NCI-H2171 (cell line): ENCODE measurements around the gene SNX18.
"Not testable (repeated sequence)": the region's sequence is repeated elsewhere in the genome, so short reads cannot be mapped to it uniquely, and the experiment has no call there.

ENCODE experiments used
- DNase-seq: peaks from one replicate; lab custom pipeline; 2025; lab: John Stamatoyannopoulos, UW

The SNX18 gene

GRCh38 chr5:54517512-54518145 is at the start of gene SNX18:
TSS of gene SNX18 (plus strand) at chr5:54517759. CDS start at chr5:54517953, 194 bp downstream.
- DNase-seq: peak; percentile 94

GRCh38 chr5:54469622-54470021 is 47.9 kb upstream of the SNX18 start:
- no peak for DNase-seq

- DNase-seq: no peak
These were observed 47.4 kb upstream of the SNX18 start for GRCh38 chr5:54470128-54470527.

- DNase-seq: no peak
These were observed 46.9 kb upstream of the SNX18 start for GRCh38 chr5:54470677-54471076.

GRCh38 chr5:54471398-54471797 is 46.2 kb upstream of the SNX18 start:
- DNase-seq: no peak

GRCh38 chr5:54476682-54477081 is 40.9 kb upstream of the SNX18 start:
- no peak for DNase-seq

- no peak for DNase-seq
These were observed 39.5 kb upstream of the SNX18 start for GRCh38 chr5:54477941-54478478.

GRCh38 chr5:54480296-54480695 is 37.3 kb upstream of the SNX18 start:
- no peak for DNase-seq

- DNase-seq: no peak
These were observed 33.2 kb upstream of the SNX18 start for GRCh38 chr5:54484219-54484894.

GRCh38 chr5:54485659-54486058 is 31.9 kb upstream of the SNX18 start:
- not testable (repeated sequence) for DNase-seq

- DNase-seq: not testable (repeated sequence)
These were observed 27.9 kb upstream of the SNX18 start for GRCh38 chr5:54489648-54489979.

GRCh38 chr5:54491326-54491725 is 26.2 kb upstream of the SNX18 start:
- DNase-seq: no peak

GRCh38 chr5:54492178-54492577 is 25.4 kb upstream of the SNX18 start:
- no peak for DNase-seq

GRCh38 chr5:54495027-54495426 is 22.5 kb upstream of the SNX18 start:
- no peak for DNase-seq

- DNase-seq: no peak
These were observed 3.3 kb upstream of the SNX18 start for GRCh38 chr5:54514291-54514690.

- DNase-seq: no peak
These were observed 2.6 kb upstream of the SNX18 start for GRCh38 chr5:54514841-54515432.

- DNase-seq: no peak
These were observed 1.9 kb upstream of the SNX18 start for GRCh38 chr5:54515634-54516033.

- no peak for DNase-seq
These were observed 1.4 kb upstream of the SNX18 start for GRCh38 chr5:54516051-54516655.

- no peak for DNase-seq
These were observed 416 bp upstream of the SNX18 start for GRCh38 chr5:54517174-54517511.

GRCh38 chr5:54518146-54518817 is 723 bp downstream of the SNX18 start:
- DNase-seq: peak; percentile 56

GRCh38 chr5:54518818-54519508 is 1.4 kb downstream of the SNX18 start:
- DNase-seq: no peak

GRCh38 chr5:54519509-54519876 is 1.9 kb downstream of the SNX18 start:
- DNase-seq: no peak
